Measurements from ENCODE around the gene RFX2.

DNA sequence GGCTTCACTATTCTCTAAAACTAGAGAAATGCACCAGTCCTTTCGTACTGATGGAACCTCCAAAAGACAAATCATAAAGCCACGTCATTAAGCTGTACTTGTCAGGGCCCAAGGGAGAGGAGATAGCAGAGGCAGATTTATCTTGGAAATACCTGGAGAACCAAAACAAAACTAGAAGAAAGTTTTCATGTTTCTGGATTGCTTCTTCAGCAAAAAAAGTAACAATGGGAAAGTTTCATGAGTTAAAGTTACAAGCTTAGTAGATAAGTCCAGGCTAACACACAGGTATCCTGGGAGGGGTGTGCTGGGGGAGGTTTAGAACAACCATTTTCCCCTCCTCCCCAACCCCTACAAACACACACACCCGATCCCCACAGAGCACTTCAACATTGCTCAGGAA, 154.0 kb downstream of the RFX2 start:
- TF ChIP-seq CTCF (IDR thresholded peaks at IDR 0.05; ENCODE audit: low read depth, low read length, poor library complexity, severe bottlenecking), result no peak
- no peak for TF ChIP-seq EZH2phosphoT487 (IDR thresholded peaks at IDR 0.05; ENCODE audit: borderline replicate concordance, low read length)

Data from DOHH2 (cell line).